DOHH2 (cell line): Measurements from ENCODE around the gene SLC28A1.

ENCODE experiments used
- H3F3A ChIP-seq: fragments of 200-600 bp; sonication (generic), shearing (Covaris generic); 2 replicates; pipeline ENCODE4 v1.6.0; 2016; ENCODE audit warnings: antibody characterized with exemption, mild to moderate bottlenecking; ENCODE audit not compliant: control insufficient read depth, insufficient read depth
- H3K27ac ChIP-seq: fragments of 200-600 bp; sonication (generic); 2 replicates; pipeline ENCODE4 v1.5.1; 2014; ENCODE audit warnings: low read depth, mild to moderate bottlenecking, low read length, moderate library complexity
- H3K27me3 ChIP-seq: fragments of 200-600 bp; sonication (generic); 2 replicates; pipeline ENCODE4 v1.6.1; 2014; ENCODE audit warnings: mild to moderate bottlenecking, low read length, mixed read lengths; ENCODE audit not compliant: control insufficient read depth
- H3K36me3 ChIP-seq: fragments of 200-600 bp; sonication (generic); 2 replicates; pipeline ENCODE4 v1.6.1; 2014; ENCODE audit warnings: mild to moderate bottlenecking, low read length, moderate library complexity, mixed read lengths; ENCODE audit not compliant: control insufficient read depth
- H3K4me1 ChIP-seq: fragments of 200-600 bp; sonication (generic); 2 replicates; pipeline ENCODE4 v1.6.1; 2014; ENCODE audit warnings: mild to moderate bottlenecking, low read length, mixed read lengths; ENCODE audit not compliant: control insufficient read depth
- H3K4me2 ChIP-seq: fragments of 200-600 bp; sonication (generic); 2 replicates; pipeline ENCODE4 v1.6.0; 2014; ENCODE audit warnings: mild to moderate bottlenecking, low read length, moderate library complexity
- H3K4me3 ChIP-seq: fragments of 200-600 bp; sonication (generic); 2 replicates; pipeline ENCODE4 v1.5.1; 2014; ENCODE audit warnings: mild to moderate bottlenecking, low read length, mixed read lengths
- H3K79me2 ChIP-seq: fragments of 200-600 bp; sonication (generic); 2 replicates; pipeline ENCODE4 v1.6.1; 2014; ENCODE audit warnings: mild to moderate bottlenecking, low read length, mixed read lengths; ENCODE audit not compliant: control insufficient read depth
- H3K9me2 ChIP-seq: fragments of 200-600 bp; sonication (generic); replicated peaks from 2 replicates; pipeline ENCODE4 v1.6.1; 2014; ENCODE audit warnings: mild to moderate bottlenecking, low read length, mixed read lengths; ENCODE audit not compliant: control insufficient read depth
- H3K9me3 ChIP-seq: fragments of 200-600 bp; sonication (generic); 2 replicates; pipeline ENCODE4 v1.6.1; 2014; ENCODE audit warnings: antibody characterized with exemption, low read length, mixed read lengths; ENCODE audit not compliant: control insufficient read depth, insufficient read depth
- H4K20me1 ChIP-seq: fragments of 200-600 bp; sonication (generic); 2 replicates; pipeline ENCODE4 v1.6.0; 2014; ENCODE audit warnings: low read depth, mild to moderate bottlenecking, antibody characterized with exemption, low read length, moderate library complexity; ENCODE audit not compliant: control insufficient read depth, insufficient read depth
- CTCF ChIP-seq: fragments of 200-600 bp; sonication (generic); IDR thresholded peaks from one replicate; pipeline ENCODE4 v1.5.1; 2014; ENCODE audit warnings: antibody characterized with exemption, mild to moderate bottlenecking, low read depth, low read length; ENCODE audit not compliant: poor library complexity, severe bottlenecking
- EZH2phosphoT487 ChIP-seq: fragments of 200-600 bp; sonication (generic); IDR thresholded peaks from 2 replicates; pipeline ENCODE4 v1.6.1; 2017; ENCODE audit warnings: borderline replicate concordance, mild to moderate bottlenecking, antibody characterized with exemption, low read length, moderate library complexity, mixed read lengths

SLC28A1 gene

DNA sequence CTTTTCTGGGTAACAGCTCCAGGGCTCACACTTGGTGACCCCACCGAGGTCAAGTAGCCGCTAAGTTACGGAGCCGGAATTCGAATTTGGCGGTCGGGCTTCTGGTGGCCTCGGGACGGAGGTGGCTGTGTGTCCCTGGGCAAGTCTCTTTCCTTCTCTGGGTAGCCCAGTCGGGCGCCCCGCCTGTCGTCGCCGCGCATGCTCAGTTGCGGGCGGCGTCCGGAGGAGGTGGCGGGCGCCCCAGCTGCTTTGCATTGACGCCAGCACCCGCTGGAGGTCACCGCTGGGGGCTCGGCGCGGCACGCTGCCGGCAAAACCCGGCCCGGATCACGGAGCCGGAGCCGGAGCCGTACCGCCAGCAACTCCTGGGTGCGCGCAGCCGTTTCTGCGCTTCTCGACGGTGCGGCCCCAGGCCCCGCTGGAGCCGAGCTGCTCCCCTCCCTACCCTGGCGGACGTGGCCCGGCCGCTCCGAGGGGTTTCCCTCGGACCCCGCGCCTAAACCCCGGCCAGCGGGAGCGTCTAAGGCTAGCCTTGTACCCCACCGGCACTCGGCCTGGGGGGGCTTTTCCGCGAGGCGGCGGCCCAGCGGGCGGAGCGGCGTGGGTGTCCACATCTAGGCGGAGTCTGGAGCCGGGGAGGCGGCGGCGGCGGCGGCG lies 96.7 kb downstream of the SLC28A1 start:
- Histone ChIP-seq H3K79me2 (peaks cover 35% of the 10 kb centered on the region), H3K4me3 (peak overlapping the region; percentile 85), H3K27me3 (no peaks in the 10 kb centered on the region; the same call in 1 of the 2 replicates), H4K20me1 (no peaks in the 10 kb centered on the region), H3K27ac (peak overlapping the region; percentile 66), H3F3A (peaks cover 11% of the 10 kb centered on the region; the same call in 1 of the 2 replicates), H3K9me2 (no peaks in the 10 kb centered on the region), H3K36me3 (no peaks in the 10 kb centered on the region), H3K9me3 (no peaks in the 10 kb centered on the region), H3K4me1 (peaks cover 44% of the 10 kb centered on the region), H3K4me2 (peak overlapping the region; percentile 81)
- TF ChIP-seq EZH2phosphoT487 (no peak), CTCF (no peak)

GRCh38 chr15:84981711-84982300 lies 97.3 kb downstream of the SLC28A1 start, which contains the start of gene PDE8A:
TSS of gene PDE8A (plus strand) at chr15:84981856. CDS start at chr15:84982163, 307 bp downstream.
- H3K4me2 ChIP-seq = peak within 1 kb of the TSS; percentile 81
- no peaks in the 10 kb centered on the region for H4K20me1 ChIP-seq
- H3F3A ChIP-seq = peaks cover 12% of the 10 kb centered on the region; the same call in 1 of the 2 replicates
- TF ChIP-seq EZH2phosphoT487 (no peak), CTCF (no peak)
- peak within 1 kb of the TSS; percentile 85 for H3K4me3 ChIP-seq
- H3K9me2 ChIP-seq = no peaks in the 10 kb centered on the region
- no peaks in the 10 kb centered on the region for H3K36me3 ChIP-seq
- H3K4me1 ChIP-seq = peaks cover 50% of the 10 kb centered on the region
- peaks cover 37% of the 10 kb centered on the region for H3K79me2 ChIP-seq
- no peaks in the 10 kb centered on the region; the same call in 1 of the 2 replicates for H3K27me3 ChIP-seq
- peak within 1 kb of the TSS; percentile 66 for H3K27ac ChIP-seq
- no peaks in the 10 kb centered on the region for H3K9me3 ChIP-seq

DNA sequence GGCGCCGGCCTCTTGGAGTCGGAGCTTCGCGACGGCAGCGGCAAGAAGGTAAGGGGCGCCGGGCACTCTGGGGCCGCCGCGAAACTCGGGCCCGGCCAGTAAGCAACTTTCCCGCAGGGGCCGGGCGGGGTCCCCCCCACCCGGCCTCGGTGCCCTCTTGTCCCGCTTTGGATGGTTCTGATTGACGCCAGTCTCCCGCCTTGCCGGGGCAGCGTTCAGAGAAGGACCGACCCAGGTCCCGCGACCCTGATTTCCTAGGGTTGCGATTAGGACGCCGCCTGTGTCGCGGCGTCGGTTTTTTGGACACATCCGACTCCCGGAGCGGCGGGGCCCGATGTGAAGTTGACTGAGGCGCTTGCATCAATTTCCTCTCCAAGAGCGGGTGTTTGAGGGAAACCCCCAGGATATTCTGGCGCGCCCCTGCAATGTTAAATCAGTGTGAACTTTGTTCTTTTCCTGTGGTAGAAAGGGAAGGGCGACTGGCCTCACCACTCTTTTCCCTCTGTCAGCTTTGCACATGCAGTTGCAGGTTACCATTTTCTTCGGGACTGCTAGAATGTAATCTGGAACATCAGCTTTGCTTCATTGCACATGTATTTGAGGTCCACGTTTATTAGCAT lies 97.9 kb downstream of the SLC28A1 start:
- Histone ChIP-seq H4K20me1 (no peaks in the 10 kb centered on the region), H3F3A (peaks cover 14% of the 10 kb centered on the region; the same call in 1 of the 2 replicates), H3K4me2 (peak overlapping the region; percentile 81), H3K27ac (no peak overlapping the region), H3K36me3 (no peaks in the 10 kb centered on the region), H3K79me2 (peaks cover 37% of the 10 kb centered on the region), H3K9me2 (no peaks in the 10 kb centered on the region), H3K27me3 (no peaks in the 10 kb centered on the region; the same call in 1 of the 2 replicates), H3K4me3 (peak overlapping the region; percentile 85), H3K4me1 (peaks cover 52% of the 10 kb centered on the region), H3K9me3 (no peaks in the 10 kb centered on the region)
- TF ChIP-seq CTCF (no peak), EZH2phosphoT487 (no peak)
